Adrenal gland (tissue), 12 donors: Measurements from ENCODE around the gene CTBP1. TPM values are rescaled to one million over a fixed set of nuclear protein-coding genes. Genes with fewer than 3 reads are reported as not detected.

Experiments
- DNase-seq, 7 donors: peaks; one replicate each; pipeline ENCODE4 v3.0.0-alpha.2; 2019 to 2020
- H3K27ac ChIP-seq, 5 donors: fragments of 200-600 bp; sonication (generic) in 4 of 5; 1 replicate in 3 of 5; 2 replicates in 2 of 5; pipeline versions ENCODE4 v1.5.1 to v1.8.0; 2016 to 2020; ENCODE audit warnings: mild to moderate bottlenecking in 1 of 5
- H3K27me3 ChIP-seq: fragments of 200-600 bp; 2 replicates; pipeline ENCODE4 v1.8.0; 2021
- H3K36me3 ChIP-seq, 2 donors: fragments of 200-600 bp; replicated peaks in 1 of 2; 1 replicate in 1 of 2; 2 replicates in 1 of 2; pipeline versions ENCODE4 v1.5.1 to v1.8.0; 2018 to 2022
- H3K4me1 ChIP-seq, 2 donors: fragments of 200-600 bp; replicated peaks in 1 of 2; 1 replicate in 1 of 2; 2 replicates in 1 of 2; pipeline versions ENCODE4 v1.5.1 to v1.8.0; 2018 to 2021
- H3K4me3 ChIP-seq, 4 donors: fragments of 200-600 bp; sonication (generic) in 3 of 4; one replicate each; pipeline ENCODE4 v1.5.1; 2016 to 2018
- H3K9me3 ChIP-seq, 3 donors: fragments of 200-600 bp; sonication (generic) in 1 of 3; replicated peaks in 1 of 3; 1 replicate in 2 of 3; 2 replicates in 1 of 3; pipeline versions ENCODE4 v1.5.1 to v1.8.0; 2016 to 2021
- CTCF ChIP-seq, 6 experiments: fragments of 450-650 bp in 4 of 6; fragments of 200-600 bp in 2 of 6; sonication (generic) in 1 of 6; IDR thresholded peaks; 1 replicate in 5 of 6; 2 replicates in 1 of 6; pipeline versions ENCODE4 v1.5.1 to v1.8.0; 2016 to 2021; ENCODE audit warnings: antibody characterized with exemption in 6 of 6, mild to moderate bottlenecking in 2 of 6, moderate library complexity in 1 of 6
- POLR2A ChIP-seq, 2 donors: fragments of 450-650 bp; IDR thresholded peaks; one replicate each; pipeline ENCODE4 v1.6.1; 2017; ENCODE audit warnings: antibody characterized with exemption in 2 of 2, mild to moderate bottlenecking in 2 of 2, moderate library complexity in 1 of 2
- WGBS, 4 donors: extraction: QIAGEN DNeasy Blood & Tissue Kit in 2 of 4; methylation state at CpG; one replicate each; pipeline versions ENCODE4 v1.1.5 to v1.1.7; 2013 to 2017; 5-methylcytosine and 5-hydroxymethylcytosine counted together
- intact Hi-C, 2 donors: fragments of 100-400 bp; cut with DNase I; formaldehyde crosslinking; loops; one replicate each; pipeline versions ENCODE4 v1.14.1 to v1.15.0; 2022 to 2023
- polyA plus RNA-seq, 3 donors: library from polyadenylated mRNA; stranded (reverse); fragments of 200-250 nt in 2 of 3; fragments of 350-450 nt in 1 of 3; fragmentation: Illumina TruSeq in 1 of 3; extraction: RNeasy Lipid Tissue Mini Kit (QIAGEN cat#74804) in 1 of 3; gene quantifications; one replicate each; pipeline ENCODE4 v1.2.3, GENCODE V29; 2013 to 2014
- total RNA-seq, 9 donors: library from RNA; depleted of rRNA in 4 of 9; stranded (reverse); fragments of >200 nt in 4 of 9; fragments of 120-200 nt in 1 of 9; fragmentation: NEBNext Ultra II Directional in 1 of 9; extraction: Animal tissue kit (Norgen Biotek cat#: 25700) in 1 of 9; gene quantifications; one replicate each; pipeline versions ENCODE4 v1.1.0 to v1.2.4, GENCODE V29; 2013 to 2023
- donor health status: healthy with polysubstance abuse.
- donor health status: Bipolar disorder and iron deficiency.
- donor health status: DM: yes; HTN: yes; CAD: no.
- donor health status: DM: no; HTN: no; CAD: no.
- donor health status: DM: no; HTN: no; CAD: no.
- donor health status: DM: yes; HTN: yes; CAD: no.

Gene CTBP1
- total and polyA plus RNA-seq, 12 donors: 45.7 to 293 (median 159) TPM

DNA sequence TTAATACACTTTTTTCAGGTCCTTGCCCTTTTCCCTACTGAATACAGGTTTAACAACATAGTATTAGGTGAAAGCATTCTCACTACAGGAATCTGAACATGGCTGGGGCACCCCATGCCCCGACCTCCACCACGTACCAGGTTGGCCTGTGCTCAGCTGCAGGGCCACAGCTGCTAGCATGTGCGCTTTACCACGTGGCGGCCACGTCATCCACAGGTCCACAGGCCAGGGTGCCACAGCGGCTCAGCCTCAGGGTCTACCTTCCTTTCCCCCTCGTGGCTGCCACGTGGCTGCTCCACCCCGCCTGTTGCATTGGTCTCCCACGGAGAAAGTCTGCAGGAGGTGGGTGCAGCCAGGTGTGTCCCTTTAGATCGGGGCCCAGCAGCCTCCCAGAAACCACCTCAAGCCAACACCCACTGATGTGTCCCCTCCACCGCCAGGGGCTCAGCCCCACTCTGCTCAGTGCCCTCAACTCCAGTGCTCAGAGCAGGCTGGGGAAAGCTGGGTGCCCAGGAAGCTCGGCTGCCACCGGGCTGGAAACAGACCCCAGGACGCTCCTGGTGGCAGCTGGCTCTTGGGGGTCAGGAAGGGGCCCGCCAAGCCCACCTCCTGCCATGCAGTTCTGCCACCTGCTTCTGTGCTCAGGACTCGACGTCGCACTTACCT, 17.8 kb downstream of the CTBP1 start:
- H3K4me3 ChIP-seq: no peak overlapping the region
- peaks cover 6 to 39% of the 10 kb centered on the region in 2 donors for H3K4me1 ChIP-seq
- no peak for TF ChIP-seq POLR2A (IDR thresholded peaks at IDR 0.05)
- no peak for TF ChIP-seq CTCF (IDR thresholded peaks at IDR 0.05)
- no peaks in the 10 kb centered on the region for H3K27me3 ChIP-seq
- intact Hi-C loops: no loop called here
- no peak overlapping the region for H3K27ac ChIP-seq
- H3K36me3 ChIP-seq: peaks cover 0 to 72% of the 10 kb centered on the region in 2 donors
- 93 to 98% (median 96%) methylated on average over 11 to 20 of the region's 20 CpGs for WGBS, 4 donors
- no peak for DNase-seq
- H3K9me3 ChIP-seq: no peaks in the 10 kb centered on the region

DNA sequence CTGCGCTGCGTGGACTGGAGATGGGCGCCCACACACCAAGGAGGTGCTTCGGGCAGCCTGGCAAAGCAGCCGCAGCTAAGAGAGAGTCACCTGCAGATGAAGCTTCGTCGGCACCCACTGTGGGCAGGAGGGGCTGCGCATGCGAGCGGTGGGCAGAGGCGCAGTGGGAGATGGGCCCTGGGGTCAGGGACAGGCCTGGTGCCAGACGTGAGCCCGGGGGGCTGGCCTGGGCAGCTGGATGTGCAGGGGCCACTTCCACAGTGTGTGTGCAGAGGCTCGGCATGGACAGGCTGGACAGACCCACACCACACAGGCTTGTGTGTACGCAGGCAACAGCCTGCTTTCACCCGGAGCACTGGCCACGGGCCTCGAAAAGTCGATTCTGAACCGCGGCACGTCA, 18.6 kb downstream of the CTBP1 start:
- Histone ChIP-seq H3K27me3 (no peaks in the 10 kb centered on the region), H3K9me3 (no peaks in the 10 kb centered on the region), H3K36me3 (peaks cover 0 to 67% of the 10 kb centered on the region in 2 donors), H3K27ac (no peak overlapping the region), H3K4me3 (no peak overlapping the region), H3K4me1 (peaks cover 14 to 47% of the 10 kb centered on the region in 2 donors)
- intact Hi-C loops: no loop called here
- DNase-seq: no peak
- TF ChIP-seq POLR2A (IDR thresholded peaks at IDR 0.05) (no peak), CTCF (IDR thresholded peaks at IDR 0.05) (no peak)
- WGBS, 4 donors: 96 to 97% (median 97%) methylated on average over 19 to 22 of the region's 22 CpGs

DNA sequence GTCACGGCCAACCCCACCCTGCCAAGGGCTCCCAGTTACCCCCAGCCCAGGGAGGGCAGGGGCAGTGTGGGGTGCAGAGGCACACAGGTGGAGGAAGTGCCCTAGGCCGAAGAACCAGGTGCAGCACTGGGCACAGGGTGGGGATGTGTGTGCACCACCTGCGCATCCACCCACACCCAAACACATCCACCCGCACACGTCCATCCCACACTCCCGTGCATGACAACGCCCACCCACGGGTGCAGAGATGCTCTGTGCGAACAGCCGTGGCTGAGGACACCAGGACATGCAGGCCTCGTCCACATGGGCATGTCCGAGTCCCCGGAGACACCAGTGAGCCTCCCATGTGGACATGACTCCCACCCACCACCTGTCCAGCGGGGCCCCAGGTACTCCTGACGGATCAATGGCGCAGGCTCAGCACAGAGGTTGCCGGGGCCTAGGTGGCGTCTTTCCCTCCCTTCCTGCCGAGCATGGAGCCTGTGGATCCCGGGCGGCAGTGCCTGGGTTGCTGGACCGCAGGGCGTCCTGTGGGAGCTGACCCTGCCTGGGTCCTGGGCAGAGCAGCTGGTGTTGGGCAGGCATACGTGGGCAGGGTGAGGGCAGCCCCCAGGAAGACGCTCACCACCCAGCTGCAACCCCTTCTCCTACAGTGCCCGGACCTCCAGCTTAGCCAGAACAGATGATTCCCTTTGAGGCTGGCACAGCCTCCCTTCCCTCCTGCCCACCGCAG, 19.6 kb downstream of the CTBP1 start:
- peaks cover 15 to 44% of the 10 kb centered on the region in 2 donors for H3K4me1 ChIP-seq
- no peaks in the 10 kb centered on the region for H3K9me3 ChIP-seq
- H3K27ac ChIP-seq: no peak overlapping the region
- H3K4me3 ChIP-seq: no peak overlapping the region
- TF ChIP-seq CTCF (IDR thresholded peaks at IDR 0.05) (no peak), POLR2A (IDR thresholded peaks at IDR 0.05) (no peak)
- no peaks in the 10 kb centered on the region for H3K27me3 ChIP-seq
- peaks cover 0 to 69% of the 10 kb centered on the region in 2 donors for H3K36me3 ChIP-seq
- no peak for DNase-seq
- 91 to 96% (median 94%) methylated on average over 6 to 27 of the region's 27 CpGs for WGBS, 4 donors
- intact Hi-C loops: no loop called here

DNA sequence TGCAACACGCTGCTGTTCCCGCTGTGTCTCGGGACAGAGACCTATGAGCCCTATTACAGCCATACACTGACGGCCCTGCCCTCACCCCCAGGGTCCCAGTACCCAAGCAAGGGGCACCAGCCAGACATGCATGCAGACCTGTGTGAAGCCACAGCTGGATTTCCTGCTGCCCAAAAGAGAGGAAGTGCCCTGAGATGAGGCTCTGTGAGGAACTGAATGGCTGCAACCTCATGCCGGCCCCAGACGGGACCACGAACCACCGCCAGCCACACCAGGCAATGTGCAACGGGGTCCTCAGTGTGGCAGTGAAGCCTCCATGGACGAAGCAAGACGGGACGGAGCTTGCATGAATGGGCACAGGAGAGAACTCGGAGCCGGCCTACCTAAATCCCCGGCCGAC, 21.1 kb downstream of the CTBP1 start:
- DNase-seq: no peak
- 82 to 90% (median 86%) methylated on average over 14 to 16 of the region's 16 CpGs for WGBS, 4 donors
- Histone ChIP-seq H3K36me3 (peaks cover 0 to 74% of the 10 kb centered on the region in 2 donors), H3K27me3 (no peaks in the 10 kb centered on the region), H3K4me3 (no peak overlapping the region), H3K4me1 (peaks cover 12 to 29% of the 10 kb centered on the region in 2 donors), H3K27ac (no peak overlapping the region), H3K9me3 (no peaks in the 10 kb centered on the region)
- intact Hi-C loops: no loop called here
- no peak for TF ChIP-seq POLR2A (IDR thresholded peaks at IDR 0.05)
- no peak for TF ChIP-seq CTCF (IDR thresholded peaks at IDR 0.05)
